RPMI7951 (cell line): ENCODE data around the gene SLAMF8. TPM values are rescaled to one million over a fixed set of nuclear protein-coding genes. Genes with fewer than 3 reads are reported as not detected.

Source experiments
- DNase-seq: peaks from one replicate; pipeline ENCODE4 v3.0.0-alpha.2; 2012; ENCODE audit warnings: low read depth
- total RNA-seq: library from RNA; depleted of rRNA; stranded (reverse); fragments of >200 nt; shearing (Covaris generic); gene quantifications from 2 replicates; pipeline ENCODE4 v1.2.3, GENCODE V29; 2014; rRNA removed

Gene SLAMF8
- total RNA-seq, 1 experiment from 2014 or later = 2.6 TPM

GRCh38 chr1:159869173-159869572, 42.5 kb downstream of the SLAMF8 start:
- peak; percentile 83 for DNase-seq

- no peak for DNase-seq
Observed at GRCh38 chr1:159869607-159870006, 42.9 kb downstream of the SLAMF8 start.

- no peak for DNase-seq
Observed at GRCh38 chr1:159870704-159871103, 44.0 kb downstream of the SLAMF8 start.

GRCh38 chr1:159872891-159873290, 46.2 kb downstream of the SLAMF8 start:
- DNase-seq = no peak

- DNase-seq = no peak
Observed at GRCh38 chr1:159873530-159874143, 47.0 kb downstream of the SLAMF8 start.

- DNase-seq = no peak
Observed at GRCh38 chr1:159877695-159878444, 51.2 kb downstream of the SLAMF8 start.

GRCh38 chr1:159879136-159879535, 52.5 kb downstream of the SLAMF8 start:
- DNase-seq = no peak

- peak; percentile 78 for DNase-seq
Observed at GRCh38 chr1:159879977-159880376, 53.3 kb downstream of the SLAMF8 start.

- peak; percentile 46 for DNase-seq
Observed at GRCh38 chr1:159880430-159880829, 53.8 kb downstream of the SLAMF8 start.

GRCh38 chr1:159881622-159882526, 55.2 kb downstream of the SLAMF8 start:
- DNase-seq = peak; percentile 99

GRCh38 chr1:159882527-159882862, 55.8 kb downstream of the SLAMF8 start:
- DNase-seq = peak; percentile 55

GRCh38 chr1:159883134-159883533, 56.5 kb downstream of the SLAMF8 start:
- DNase-seq = no peak

GRCh38 chr1:159884296-159884695, 57.6 kb downstream of the SLAMF8 start:
- DNase-seq = no peak

Other genes starting within 250 kb of the SLAMF8 start
- not detected in 2 replicates for gene APCS, start 239.0 kb upstream of the SLAMF8 start, total RNA-seq
- gene CRP, start 112.3 kb upstream of the SLAMF8 start, total RNA-seq = not detected in 2 replicates
- 34.5 and 51.2 TPM in 2 replicates for gene DUSP23, start 45.9 kb upstream of the SLAMF8 start, total RNA-seq
- 0.10 TPM in 1 of 2 replicates, not detected in the other for gene FCRL6, start 24.5 kb upstream of the SLAMF8 start, total RNA-seq
- gene VSIG8, start 35.8 kb downstream of the SLAMF8 start, total RNA-seq = 0.20 TPM in 1 of 2 replicates, not detected in the other
- 2.2 and 2.9 TPM in 2 replicates for gene CFAP45, start 73.3 kb downstream of the SLAMF8 start, total RNA-seq
- 811 and 1,008 TPM in 2 replicates for gene TAGLN2, start 98.6 kb downstream of the SLAMF8 start, total RNA-seq
- gene IGSF9, start 118.7 kb downstream of the SLAMF8 start, total RNA-seq = not detected in 2 replicates
- 0.60 and 0.88 TPM in 2 replicates for gene SLAMF9, start 127.4 kb downstream of the SLAMF8 start, total RNA-seq
- 4.7 and 4.9 TPM in 2 replicates for gene PIGM, start 205.1 kb downstream of the SLAMF8 start, total RNA-seq
- 0.10 and 0.12 TPM in 2 replicates for gene KCNJ10, start 243.3 kb downstream of the SLAMF8 start, total RNA-seq